Activated CD8-positive, alpha-beta memory T cell treated with anti-CD3 and anti-CD28 coated beads, Interleukin-2, amount 50 U/mL, for 24 hours (primary cell): Measurements from ENCODE around the gene LAMTOR4.
"Not testable (repeated sequence)": the region's sequence is repeated elsewhere in the genome, so short reads cannot be mapped to it uniquely, and the experiment has no call there.

Experiments
- DNase-seq: peaks from one replicate; pipeline ENCODE4 v3.0.0-alpha.2; 2020; ENCODE audit errors: extremely low read depth

Gene LAMTOR4

GRCh38 chr7:100122568-100122967 lies 26.1 kb upstream of the LAMTOR4 start:
- no peak for DNase-seq

- DNase-seq = no peak
Measured at GRCh38 chr7:100124301-100125230, 24.2 kb upstream of the LAMTOR4 start.

- no peak for DNase-seq
Measured at GRCh38 chr7:100126239-100126930, 22.3 kb upstream of the LAMTOR4 start.

- DNase-seq = peak; percentile 86
Measured at GRCh38 chr7:100126931-100127865, 21.5 kb upstream of the LAMTOR4 start, which contains the start of gene MBLAC1. TSS of gene MBLAC1 (plus strand) at chr7:100126967. CDS start at chr7:100127396, 429 bp downstream.

- no peak for DNase-seq
Measured at GRCh38 chr7:100127866-100128636, 20.7 kb upstream of the LAMTOR4 start.

- DNase-seq = no peak
Measured at GRCh38 chr7:100128637-100128963, 20.1 kb upstream of the LAMTOR4 start.

- not testable (repeated sequence) for DNase-seq
Measured at GRCh38 chr7:100130220-100130607, 18.5 kb upstream of the LAMTOR4 start.

- DNase-seq = no peak
Measured at GRCh38 chr7:100130608-100131453, 17.9 kb upstream of the LAMTOR4 start.

GRCh38 chr7:100132126-100132525 lies 16.6 kb upstream of the LAMTOR4 start:
- DNase-seq = no peak

GRCh38 chr7:100132697-100133151 lies 16.0 kb upstream of the LAMTOR4 start:
- no peak for DNase-seq

- no peak for DNase-seq
Measured at GRCh38 chr7:100137851-100138760, 10.6 kb upstream of the LAMTOR4 start.

GRCh38 chr7:100141555-100141949 lies 7.2 kb upstream of the LAMTOR4 start:
- DNase-seq = no peak

- no peak for DNase-seq
Measured at GRCh38 chr7:100142461-100142860, 6.3 kb upstream of the LAMTOR4 start.

GRCh38 chr7:100146350-100146749 lies 2.4 kb upstream of the LAMTOR4 start:
- not testable (repeated sequence) for DNase-seq

GRCh38 chr7:100147278-100147677 lies 1.4 kb upstream of the LAMTOR4 start:
- DNase-seq = no peak

- no peak for DNase-seq
Measured at GRCh38 chr7:100148225-100148558, 526 bp upstream of the LAMTOR4 start.

GRCh38 chr7:100152404-100152803 lies 3.7 kb downstream of the LAMTOR4 start:
- no peak for DNase-seq

GRCh38 chr7:100152937-100153666 lies 4.4 kb downstream of the LAMTOR4 start:
- no peak for DNase-seq
